Hepatocyte (in vitro differentiated cells): ENCODE measurements around the gene SLC38A9.

Experiments
- EZH2 ChIP-seq: fragments of 200-600 bp; sonication (generic); IDR thresholded peaks from 2 replicates; pipeline ENCODE4 v1.6.1; 2016; ENCODE audit warnings: antibody characterized with exemption, mild to moderate bottlenecking, borderline replicate concordance
- EZH2phosphoT487 ChIP-seq: fragments of 200-600 bp; sonication (generic); IDR thresholded peaks from one replicate; pipeline ENCODE4 v1.6.1; 2018; ENCODE audit warnings: antibody characterized with exemption, mild to moderate bottlenecking, low read depth, moderate library complexity; ENCODE audit not compliant: unreplicated experiment, severe bottlenecking
- TF ChIP-seq, protein P1 (sequence below): fragments of 200-600 bp; sonication (generic); IDR thresholded peaks from 2 replicates; pipeline ENCODE4 v1.5.1; 2016; ENCODE audit warnings: antibody characterized with exemption, mild to moderate bottlenecking; ENCODE audit not compliant: poor library complexity

DNA sequence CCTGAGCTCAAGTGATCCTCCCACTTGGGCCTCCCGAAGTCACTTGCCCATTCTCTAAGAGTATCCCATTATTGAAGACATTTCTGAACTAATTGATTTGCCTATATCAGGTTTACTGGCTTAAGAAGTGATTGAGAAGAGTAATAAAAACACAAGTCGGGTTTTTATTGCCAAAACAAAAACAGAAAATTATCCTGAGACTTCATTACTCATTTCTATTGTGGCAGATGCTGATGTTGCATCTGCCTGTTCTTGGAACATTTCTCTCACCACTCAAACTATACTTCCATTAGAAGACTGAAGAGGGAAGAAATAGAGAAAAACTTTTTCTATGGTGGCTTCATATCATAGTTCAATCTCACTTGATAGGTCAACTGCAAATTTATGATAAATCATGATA lies 135.5 kb downstream of the SLC38A9 start:
- TF ChIP-seq, protein P1, sequence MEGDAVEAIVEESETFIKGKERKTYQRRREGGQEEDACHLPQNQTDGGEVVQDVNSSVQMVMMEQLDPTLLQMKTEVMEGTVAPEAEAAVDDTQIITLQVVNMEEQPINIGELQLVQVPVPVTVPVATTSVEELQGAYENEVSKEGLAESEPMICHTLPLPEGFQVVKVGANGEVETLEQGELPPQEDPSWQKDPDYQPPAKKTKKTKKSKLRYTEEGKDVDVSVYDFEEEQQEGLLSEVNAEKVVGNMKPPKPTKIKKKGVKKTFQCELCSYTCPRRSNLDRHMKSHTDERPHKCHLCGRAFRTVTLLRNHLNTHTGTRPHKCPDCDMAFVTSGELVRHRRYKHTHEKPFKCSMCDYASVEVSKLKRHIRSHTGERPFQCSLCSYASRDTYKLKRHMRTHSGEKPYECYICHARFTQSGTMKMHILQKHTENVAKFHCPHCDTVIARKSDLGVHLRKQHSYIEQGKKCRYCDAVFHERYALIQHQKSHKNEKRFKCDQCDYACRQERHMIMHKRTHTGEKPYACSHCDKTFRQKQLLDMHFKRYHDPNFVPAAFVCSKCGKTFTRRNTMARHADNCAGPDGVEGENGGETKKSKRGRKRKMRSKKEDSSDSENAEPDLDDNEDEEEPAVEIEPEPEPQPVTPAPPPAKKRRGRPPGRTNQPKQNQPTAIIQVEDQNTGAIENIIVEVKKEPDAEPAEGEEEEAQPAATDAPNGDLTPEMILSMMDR, result no peak
- TF ChIP-seq EZH2phosphoT487 (no peak), EZH2 (no peak)
